Measurements from ENCODE around the gene TWF2.

TWF2 gene

DNA sequence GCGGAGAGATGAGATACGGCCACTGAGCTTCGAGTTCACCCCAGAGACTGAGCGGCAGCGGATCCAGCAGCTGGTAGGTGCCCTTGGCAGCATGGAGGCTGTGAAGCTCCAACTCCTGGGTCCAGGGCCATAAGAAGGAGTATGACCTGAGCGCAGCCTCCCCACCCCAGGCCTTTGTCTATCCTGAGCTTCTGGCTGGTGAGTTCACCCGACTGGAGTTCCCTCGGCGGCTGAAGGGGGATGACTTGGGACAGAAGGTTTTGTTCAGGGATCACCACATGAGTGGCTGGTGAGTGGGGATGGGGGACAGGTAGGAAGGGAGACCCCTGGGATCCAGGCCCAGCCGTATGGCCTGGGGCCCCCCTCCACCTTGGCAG is 9.2 kb upstream of the TWF2 start:
- no peaks in the 10 kb centered on the region for H3K9me3 ChIP-seq (ENCODE audit: insufficient read depth, low read length)
- H3K36me3 ChIP-seq (ENCODE audit: low read length) = 0 out of 2 replicates have a peak, but pooled peaks cover 3% of the 10 kb centered on the region
- H3K79me2 ChIP-seq (ENCODE audit: insufficient read depth, low read length) = no peaks in the 10 kb centered on the region
- no peak overlapping the region for H3K27ac ChIP-seq (ENCODE audit: low read depth, low read length)
- no peaks in the 10 kb centered on the region for H4K20me1 ChIP-seq (ENCODE audit: low read depth, low read length)
- no peak overlapping the region for H3K9ac ChIP-seq (ENCODE audit: low read length)
- TF ChIP-seq EZH2phosphoT487 (conservative IDR thresholded peaks at IDR 0.05; ENCODE audit: low read length) = no peak
- TF ChIP-seq CTCF (IDR thresholded peaks at IDR 0.05; ENCODE audit: insufficient read depth, low read length, poor library complexity, severe bottlenecking) = no peak
- no peaks in the 10 kb centered on the region for H3K9me2 ChIP-seq (replicated peaks; ENCODE audit: insufficient read depth, low read length)
- H2AFZ ChIP-seq (ENCODE audit: low read depth, low read length, severe bottlenecking) = no peak overlapping the region
- H3F3A ChIP-seq (ENCODE audit: insufficient read depth) = no peaks in the 10 kb centered on the region
- no peak overlapping the region for H3K4me2 ChIP-seq (ENCODE audit: low read depth, low read length, poor library complexity, severe bottlenecking)
- H3K27me3 ChIP-seq (ENCODE audit: low read length) = no peaks in the 10 kb centered on the region
- H3K4me3 ChIP-seq (ENCODE audit: insufficient read depth, low read length, poor library complexity, severe bottlenecking) = no peak overlapping the region

DNA sequence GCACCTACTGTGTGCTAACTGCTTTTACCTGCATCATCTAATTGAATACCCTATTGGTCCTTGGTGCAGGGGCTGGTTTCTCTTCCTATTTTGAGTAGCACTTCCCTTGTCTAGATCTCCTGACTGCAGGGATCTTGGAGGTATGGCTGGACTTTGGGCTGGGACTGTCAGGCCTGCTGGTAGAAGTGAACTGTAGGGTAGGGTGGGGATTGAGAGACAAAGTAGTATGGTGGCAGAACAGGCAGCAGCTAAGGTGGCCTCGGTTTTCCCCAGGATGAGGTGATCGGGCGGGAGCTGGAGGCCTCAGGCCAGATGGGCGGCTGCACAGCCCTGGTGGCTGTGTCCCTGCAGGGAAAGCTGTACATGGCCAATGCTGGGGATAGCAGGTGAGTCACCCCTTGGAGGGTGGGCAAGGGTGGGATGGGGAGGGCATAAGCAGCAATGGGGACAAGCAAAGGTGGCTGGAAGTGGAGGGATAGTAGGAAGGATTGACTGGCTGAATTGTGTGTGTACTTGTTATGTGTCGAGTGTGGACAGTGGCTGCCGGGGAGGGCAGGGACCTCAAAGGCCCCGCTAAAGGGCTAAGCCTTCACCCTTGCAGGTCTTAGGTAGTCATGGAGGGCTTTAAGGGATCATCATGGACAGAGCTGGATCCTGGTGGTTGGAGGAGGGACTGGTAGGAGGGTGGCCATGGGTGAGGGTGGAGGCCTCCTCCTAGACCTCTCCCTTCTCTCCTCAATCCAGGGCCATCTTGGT is 8.6 kb upstream of the TWF2 start:
- Histone ChIP-seq H3K4me3 (ENCODE audit: insufficient read depth, low read length, poor library complexity, severe bottlenecking) (no peak overlapping the region), H3K36me3 (ENCODE audit: low read length) (0 out of 2 replicates have a peak, but pooled peaks cover 3% of the 10 kb centered on the region), H2AFZ (ENCODE audit: low read depth, low read length, severe bottlenecking) (no peak overlapping the region), H3K9ac (ENCODE audit: low read length) (no peak overlapping the region), H4K20me1 (ENCODE audit: low read depth, low read length) (no peaks in the 10 kb centered on the region), H3K9me2 (replicated peaks; ENCODE audit: insufficient read depth, low read length) (no peaks in the 10 kb centered on the region), H3K79me2 (ENCODE audit: insufficient read depth, low read length) (no peaks in the 10 kb centered on the region), H3K9me3 (ENCODE audit: insufficient read depth, low read length) (no peaks in the 10 kb centered on the region), H3F3A (ENCODE audit: insufficient read depth) (no peaks in the 10 kb centered on the region), H3K27ac (ENCODE audit: low read depth, low read length) (no peak overlapping the region), H3K27me3 (ENCODE audit: low read length) (no peaks in the 10 kb centered on the region), H3K4me2 (ENCODE audit: low read depth, low read length, poor library complexity, severe bottlenecking) (no peak overlapping the region)
- TF ChIP-seq EZH2phosphoT487 (conservative IDR thresholded peaks at IDR 0.05; ENCODE audit: low read length) (no peak), CTCF (IDR thresholded peaks at IDR 0.05; ENCODE audit: insufficient read depth, low read length, poor library complexity, severe bottlenecking) (no peak)

- Histone ChIP-seq H3K36me3 (ENCODE audit: low read length) (0 out of 2 replicates have a peak, but pooled peaks cover 2% of the 10 kb centered on the region), H3K27ac (ENCODE audit: low read depth, low read length) (no peak overlapping the region), H3K4me2 (ENCODE audit: low read depth, low read length, poor library complexity, severe bottlenecking) (no peak overlapping the region)
These were observed 7.9 kb upstream of the TWF2 start for GRCh38 chr3:52246728-52247408.

More at GRCh38 chr3:52246728-52247408, 7.9 kb upstream of the TWF2 start:
- Histone ChIP-seq H2AFZ (ENCODE audit: low read depth, low read length, severe bottlenecking) (no peak overlapping the region), H3K9ac (ENCODE audit: low read length) (no peak overlapping the region), H4K20me1 (ENCODE audit: low read depth, low read length) (no peaks in the 10 kb centered on the region), H3F3A (ENCODE audit: insufficient read depth) (no peaks in the 10 kb centered on the region), H3K9me3 (ENCODE audit: insufficient read depth, low read length) (no peaks in the 10 kb centered on the region), H3K4me3 (ENCODE audit: insufficient read depth, low read length, poor library complexity, severe bottlenecking) (no peak overlapping the region), H3K9me2 (replicated peaks; ENCODE audit: insufficient read depth, low read length) (no peaks in the 10 kb centered on the region), H3K27me3 (ENCODE audit: low read length) (no peaks in the 10 kb centered on the region), H3K79me2 (ENCODE audit: insufficient read depth, low read length) (no peaks in the 10 kb centered on the region)
- no peak for TF ChIP-seq CTCF (IDR thresholded peaks at IDR 0.05; ENCODE audit: insufficient read depth, low read length, poor library complexity, severe bottlenecking)
- no peak for TF ChIP-seq EZH2phosphoT487 (conservative IDR thresholded peaks at IDR 0.05; ENCODE audit: low read length)
